Central memory CD4-positive, alpha-beta T cell (primary cell): ENCODE results near the gene IRF3.

ENCODE experiments used
- DNase-seq: peaks from one replicate; pipeline ENCODE4 v3.0.0; 2022
- total RNA-seq, 3 experiments: gene quantifications; one replicate each; lab custom pipeline; 2026; lab: John Stamatoyannopoulos, UW

The IRF3 gene
- total RNA-seq, result 64.8 to 122 (median 122) reads per million in 3 experiments

GRCh38 chr19:49665351-49666119, at the start of gene IRF3, which contains the start of gene BCL2L12:
Gene IRF3, minus strand, starts transcription at chr19:49665857. Its CDS starts 1,019 bp downstream, at chr19:49664838.
Gene BCL2L12, plus strand, starts transcription at chr19:49665933. Its CDS starts 760 bp downstream, at chr19:49666693.
- peak; percentile 98 for DNase-seq

GRCh38 chr19:49713236-49713845, 47.7 kb upstream of the IRF3 start:
- DNase-seq, result no peak

- DNase-seq, result no peak
Measured at GRCh38 chr19:49712397-49712859, 46.8 kb upstream of the IRF3 start.

- DNase-seq, result no peak
Measured at GRCh38 chr19:49710372-49710951, 44.8 kb upstream of the IRF3 start.

- no peak for DNase-seq
Measured at GRCh38 chr19:49705919-49706318, 40.3 kb upstream of the IRF3 start.

GRCh38 chr19:49704888-49705642, 39.4 kb upstream of the IRF3 start:
- DNase-seq, result no peak

GRCh38 chr19:49701271-49701786, 35.7 kb upstream of the IRF3 start:
- DNase-seq, result no peak

- DNase-seq, result no peak
Measured at GRCh38 chr19:49700563-49700962, 34.9 kb upstream of the IRF3 start.

- DNase-seq, result no peak
Measured at GRCh38 chr19:49699364-49699763, 33.7 kb upstream of the IRF3 start.

GRCh38 chr19:49696865-49697264, 31.2 kb upstream of the IRF3 start:
- DNase-seq, result no peak

GRCh38 chr19:49696115-49696514, 30.5 kb upstream of the IRF3 start:
- DNase-seq, result no peak

- no peak for DNase-seq
Measured at GRCh38 chr19:49692147-49692506, 26.5 kb upstream of the IRF3 start.

- no peak for DNase-seq
Measured at GRCh38 chr19:49691243-49692146, 25.8 kb upstream of the IRF3 start.

- DNase-seq, result peak; percentile 34
Measured at GRCh38 chr19:49690656-49691242, 25.1 kb upstream of the IRF3 start, which contains the start of gene CPT1C. Gene CPT1C, plus strand, starts transcription at chr19:49691116. Its CDS starts 1,137 bp downstream, at chr19:49692253.

GRCh38 chr19:49690079-49690655, 24.5 kb upstream of the IRF3 start:
- DNase-seq, result no peak

GRCh38 chr19:49689133-49690078, 23.7 kb upstream of the IRF3 start, which contains the start of gene ADM5:
Gene ADM5, plus strand, starts transcription at chr19:49689594. Its CDS starts 244 bp downstream, at chr19:49689838.
- no peak for DNase-seq

GRCh38 chr19:49688531-49689132, 23.0 kb upstream of the IRF3 start:
- no peak for DNase-seq

- no peak for DNase-seq
Measured at GRCh38 chr19:49687566-49688316, 22.1 kb upstream of the IRF3 start.
